SK-N-SH (cell line): ENCODE measurements around the gene USP47. TPM values are rescaled to one million over a fixed set of nuclear protein-coding genes. Genes with fewer than 3 reads are reported as not detected.

ENCODE experiments used
- CTCF ChIA-PET: fragments of 300-600, 350-600 bp; formaldehyde crosslinking; extraction: SDS; loops from one replicate; lab custom pipeline; 2021; lab: Yijun Ruan, JAX
- POLR2A ChIA-PET: fragments of 350-600 bp; sonication (Branson Sonifier 250); formaldehyde crosslinking; extraction: SDS; loops from one replicate; lab custom pipeline; 2020; ENCODE audit warnings: antibody characterized with exemption, inconsistent platforms; lab: Yijun Ruan, JAX
- DNase-seq: peaks from one replicate; pipeline ENCODE4 v3.0.0; 2012
- H2AFZ ChIP-seq: fragments of 200-600 bp; sonication (generic); 2 replicates; pipeline ENCODE4 v1.8.1; 2016; ENCODE audit warnings: antibody characterized with exemption, mild to moderate bottlenecking, low read depth
- H3F3A ChIP-seq: fragments of 200-600 bp; sonication (generic); replicated peaks from 2 replicates; pipeline ENCODE3; 2016; ENCODE audit warnings: antibody characterized with exemption, mild to moderate bottlenecking; ENCODE audit not compliant: insufficient read depth
- H3K27ac ChIP-seq, 2 experiments: fragments of 200-500 bp in 1 of 2; fragments of 200-600 bp in 1 of 2; sonication (Bioruptor generic) in 1 of 2; sonication (generic), shearing (Covaris generic) in 1 of 2; 2 replicates each; pipeline versions ENCODE4 v1.5.1 to v1.6.1; 2014 to 2016; ENCODE audit warnings: low read depth in 2 of 2, inconsistent platforms in 1 of 2, low read length in 1 of 2, mild to moderate bottlenecking in 1 of 2, mixed read lengths in 1 of 2
- H3K27me3 ChIP-seq: fragments of 200-600 bp; sonication (generic), shearing (Covaris generic); 2 replicates; pipeline ENCODE4 v1.6.1; 2016; ENCODE audit warnings: mixed run types; ENCODE audit not compliant: insufficient read depth
- H3K36me3 ChIP-seq, 2 experiments: fragments of 200-500 bp in 1 of 2; fragments of 200-600 bp in 1 of 2; sonication (Bioruptor generic) in 1 of 2; sonication (generic) in 1 of 2; replicated peaks in 1 of 2; 2 replicates each; pipeline versions ENCODE3 to v1.5.1; 2014 to 2016; ENCODE audit warnings: low read length in 1 of 2, mild to moderate bottlenecking in 1 of 2; ENCODE audit not compliant: insufficient read depth in 2 of 2, control insufficient read depth in 1 of 2
- H3K4me1 ChIP-seq, 2 experiments: fragments of 200-500 bp in 1 of 2; fragments of 200-600 bp in 1 of 2; sonication (Bioruptor generic) in 1 of 2; sonication (generic), shearing (Covaris generic) in 1 of 2; 2 replicates each; pipeline versions ENCODE4 v1.5.1 to v1.6.1; 2014 to 2016; ENCODE audit warnings: low read depth in 1 of 2, low read length in 1 of 2, mixed run types in 1 of 2; ENCODE audit not compliant: insufficient read depth in 2 of 2, control insufficient read depth in 1 of 2
- H3K4me2 ChIP-seq: fragments of 200-600 bp; sonication (generic), shearing (Covaris generic); 2 replicates; pipeline ENCODE4 v1.6.1; 2017; ENCODE audit warnings: mixed run types
- H3K4me3 ChIP-seq, 2 experiments: fragments of 200-500 bp in 1 of 2; fragments of 200-600 bp in 1 of 2; sonication (Bioruptor generic) in 1 of 2; sonication (generic), shearing (Covaris generic) in 1 of 2; 2 replicates each; pipeline versions ENCODE4 v1.5.1 to v1.8.1; 2014 to 2016; ENCODE audit warnings: low read depth in 2 of 2, inconsistent platforms in 1 of 2, low read length in 1 of 2, mild to moderate bottlenecking in 1 of 2, mixed read lengths in 1 of 2, moderate library complexity in 1 of 2
- H3K79me2 ChIP-seq: fragments of 200-600 bp; sonication (generic); 2 replicates; pipeline ENCODE4 v1.8.1; 2017; ENCODE audit warnings: mild to moderate bottlenecking; ENCODE audit not compliant: insufficient read depth
- H3K9ac ChIP-seq: fragments of 200-600 bp; sonication (generic); 2 replicates; pipeline ENCODE4 v1.6.1; 2017; ENCODE audit warnings: mixed run types
- H3K9me2 ChIP-seq: fragments of 200-600 bp; sonication (generic); 2 replicates; pipeline ENCODE4 v1.6.1; 2017; ENCODE audit warnings: mixed run types
- H3K9me3 ChIP-seq: fragments of 200-600 bp; sonication (generic); 2 replicates; pipeline ENCODE4 v1.6.1; 2017; ENCODE audit warnings: mixed run types, mild to moderate bottlenecking, moderate library complexity
- H4K20me1 ChIP-seq: fragments of 200-600 bp; sonication (generic); 2 replicates; pipeline ENCODE4 v1.6.1; 2017; ENCODE audit warnings: mild to moderate bottlenecking, mixed run types; ENCODE audit not compliant: insufficient read depth
- CHD2 ChIP-seq: fragments of 150-350 bp; IDR thresholded peaks from 2 replicates; pipeline ENCODE4 v1.6.1; 2018; ENCODE audit warnings: low read length; ENCODE audit not compliant: partially characterized antibody
- ELF1 ChIP-seq: IDR thresholded peaks from 2 replicates; pipeline ENCODE4 v1.4.0; 2012
- FOXM1 ChIP-seq: IDR thresholded peaks from 2 replicates; pipeline ENCODE4 v1.4.0; 2012; ENCODE audit warnings: low read depth, mild to moderate bottlenecking
- GABPA ChIP-seq: IDR thresholded peaks from 2 replicates; pipeline ENCODE4 v1.4.0; 2012; ENCODE audit warnings: low read depth, mild to moderate bottlenecking
- GATA2 ChIP-seq: sonication (generic); formaldehyde crosslinking; IDR thresholded peaks from 2 replicates; pipeline ENCODE4 v1.5.0; 2020; ENCODE audit warnings: mild to moderate bottlenecking, missing genetic modification reagents
- IRF3 ChIP-seq: fragments of 150-350 bp; IDR thresholded peaks from 2 replicates; pipeline ENCODE4 v1.6.1; 2016; ENCODE audit warnings: mild to moderate bottlenecking, low read depth, low read length
- JUND ChIP-seq: IDR thresholded peaks from 2 replicates; pipeline ENCODE4 v1.4.0; 2012
- NFIC ChIP-seq: IDR thresholded peaks from 2 replicates; pipeline ENCODE4 v1.4.0; 2012; ENCODE audit warnings: borderline replicate concordance
- PBX3 ChIP-seq: IDR thresholded peaks from 2 replicates; pipeline ENCODE4; 2012
- RCOR1 ChIP-seq: fragments of 150-350 bp; IDR thresholded peaks from 2 replicates; pipeline ENCODE4 v1.6.1; 2017; ENCODE audit warnings: antibody characterized with exemption, low read length
- RFX5 ChIP-seq: IDR thresholded peaks from 2 replicates; pipeline ENCODE4 v1.6.1; 2012; ENCODE audit warnings: mild to moderate bottlenecking, improper control_type of control experiment, low read length
- RXRA ChIP-seq: IDR thresholded peaks from 2 replicates; pipeline ENCODE4 v1.4.0; 2012; ENCODE audit warnings: low read depth, mild to moderate bottlenecking, borderline replicate concordance
- SIN3A ChIP-seq: IDR thresholded peaks from 2 replicates; pipeline ENCODE4 v1.6.1; 2012; ENCODE audit warnings: low read depth, mild to moderate bottlenecking, low read length, moderate library complexity, borderline replicate concordance
- SMC3 ChIP-seq: IDR thresholded peaks from 2 replicates; pipeline ENCODE4 v1.6.1; 2012; ENCODE audit warnings: low read depth, low read length, improper control_type of control experiment
- TAF1 ChIP-seq: IDR thresholded peaks from 2 replicates; pipeline ENCODE4 v1.6.1; 2012; ENCODE audit warnings: low read depth, mild to moderate bottlenecking, low read length, moderate library complexity, borderline replicate concordance
- USF2 ChIP-seq: fragments of 150-350 bp; IDR thresholded peaks from 2 replicates; pipeline ENCODE4 v1.6.1; 2017; ENCODE audit warnings: antibody characterized with exemption, low read length, low read depth, borderline replicate concordance
- WGBS: methylation state at CpG from one replicate; pipeline ENCODE4 v1.1.6; 2017; ENCODE audit warnings: low lambda C conversion rate; 5-methylcytosine and 5-hydroxymethylcytosine counted together
- polyA plus RNA-seq, 3 experiments: library from polyadenylated mRNA; depleted of rRNA; stranded (reverse); fragments of >200 nt; gene quantifications; 2 replicates each; pipeline ENCODE4 v1.2.3, GENCODE V29; 2012

USP47 gene
- polyA plus RNA-seq, 1 of the 3 experiments (the other 2 are of a cell fraction) = 10.3 TPM

- TF ChIP-seq PBX3 = no peak
- TF ChIP-seq TAF1 = no peak
- TF ChIP-seq JUND = no peak
- no peak for TF ChIP-seq GABPA
- TF ChIP-seq RXRA = no peak
- no peak for TF ChIP-seq SIN3A
These were observed 93.8 kb downstream of the USP47 start (continued) for GRCh38 chr11:11935536-11935935.

- Histone ChIP-seq H3K36me3 (peaks cover 88 to 95% of the 10 kb centered on the region in 2 experiments), H3F3A (peaks cover 24% of the 10 kb centered on the region)
These were observed 95.7 kb downstream of the USP47 start for GRCh38 chr11:11937433-11937832.

More at GRCh38 chr11:11937433-11937832, 95.7 kb downstream of the USP47 start:
- Histone ChIP-seq H3K4me1 (peaks cover 2 to 7% of the 10 kb centered on the region in 2 experiments; a peak in 3 of 4 replicates), H3K79me2 (0 out of 2 replicates have a peak, but pooled peaks cover 3% of the 10 kb centered on the region), H3K27ac (no peak overlapping the region), H3K27me3 (no peaks in the 10 kb centered on the region), H3K9me2 (no peaks in the 10 kb centered on the region), H2AFZ (no peak overlapping the region), H3K4me3 (no peak overlapping the region), H3K4me2 (no peak overlapping the region), H3K9me3 (no peaks in the 10 kb centered on the region), H3K9ac (no peak overlapping the region), H4K20me1 (no peaks in the 10 kb centered on the region)
- WGBS = 90% methylated on average over 3 of the region's 3 CpGs
- no peak for DNase-seq
- ChIA-PET CTCF (interaction anchor here (1.5 kb wide), 1 partner anchor 107 kb away, joined by 7 read pairs; no protein-coding TSS in a partner anchor), POLR2A (no interaction called here)
- no peak for TF ChIP-seq RFX5
- no peak for TF ChIP-seq CHD2
- no peak for TF ChIP-seq PBX3
- no peak for TF ChIP-seq JUND
- TF ChIP-seq SMC3 = no peak
- TF ChIP-seq NFIC = no peak
- TF ChIP-seq GATA2 (CRISPR knock-in tag) = no peak
- no peak for TF ChIP-seq GABPA
- TF ChIP-seq IRF3 = no peak
- no peak for TF ChIP-seq TAF1
- TF ChIP-seq USF2 = no peak
- no peak for TF ChIP-seq FOXM1
- TF ChIP-seq RCOR1 = no peak
- no peak for TF ChIP-seq ELF1
